Urinary bladder (tissue), 4 donors: ENCODE results near the gene PPP1R12C. TPM values are rescaled to one million over a fixed set of nuclear protein-coding genes. Genes with fewer than 3 reads are reported as not detected.

ENCODE experiments used
- DNase-seq: peaks from one replicate; pipeline ENCODE4 v3.0.0-alpha.2; 2015; ENCODE audit errors: extremely low spot score
- H3K27ac ChIP-seq: one replicate; pipeline ENCODE4 v1.5.1; 2013; ENCODE audit warnings: low read depth, mild to moderate bottlenecking, moderate library complexity
- H3K36me3 ChIP-seq: one replicate; pipeline ENCODE4 v1.6.1; 2013; ENCODE audit warnings: mild to moderate bottlenecking, moderate library complexity; ENCODE audit not compliant: insufficient read depth
- H3K4me1 ChIP-seq: one replicate; pipeline ENCODE4 v1.6.1; 2013; ENCODE audit warnings: mild to moderate bottlenecking, moderate library complexity; ENCODE audit not compliant: insufficient read depth
- H3K4me3 ChIP-seq: one replicate; pipeline ENCODE4 v1.5.1; 2013; ENCODE audit warnings: low read depth, low read length
- WGBS: extraction: QIAGEN DNeasy Blood & Tissue Kit; methylation state at CpG from one replicate; pipeline ENCODE4 v1.1.7; 2013; 5-methylcytosine and 5-hydroxymethylcytosine counted together
- polyA plus RNA-seq: library from polyadenylated mRNA; stranded (reverse); fragments of 200-250 nt; gene quantifications from one replicate; pipeline ENCODE4 v1.2.3, GENCODE V29; 2013
- total RNA-seq: library from RNA; depleted of rRNA; stranded (reverse); fragments of >200 nt; gene quantifications from one replicate; pipeline ENCODE4 v1.2.3, GENCODE V29; 2014
- donor health status: healthy with polysubstance abuse.
- donor health status: healthy.

PPP1R12C gene
- total and polyA plus RNA-seq, 2 donors, result 24.8 to 219 TPM

- no peak overlapping the region for H3K27ac ChIP-seq
- 24% methylated on average over 34 of the region's 35 CpGs for WGBS
- peaks cover 3% of the 10 kb centered on the region for H3K4me1 ChIP-seq
- peaks cover 3% of the 10 kb centered on the region for H3K36me3 ChIP-seq
- no peak for DNase-seq
- H3K4me3 ChIP-seq, result peak overlapping the region; percentile 23
Observed at GRCh38 chr19:55085923-55086715, 31.3 kb downstream of the PPP1R12C start.

GRCh38 chr19:55084416-55084815 is 33.0 kb downstream of the PPP1R12C start:
- Histone ChIP-seq H3K4me3 (no peak overlapping the region), H3K4me1 (peaks cover 4% of the 10 kb centered on the region), H3K27ac (no peak overlapping the region), H3K36me3 (no peaks in the 10 kb centered on the region)
- WGBS, result 71% methylated on average over 10 of the region's 10 CpGs
- DNase-seq, result no peak

- H3K4me1 ChIP-seq, result peaks cover 4% of the 10 kb centered on the region
- H3K27ac ChIP-seq, result no peak overlapping the region
- 35% methylated on average over 42 of the region's 42 CpGs for WGBS
- H3K36me3 ChIP-seq, result no peaks in the 10 kb centered on the region
- no peak overlapping the region for H3K4me3 ChIP-seq
- no peak for DNase-seq
Observed at GRCh38 chr19:55083004-55083850, 34.2 kb downstream of the PPP1R12C start.

GRCh38 chr19:55082020-55082851 is 35.2 kb downstream of the PPP1R12C start:
- no peak for DNase-seq
- no peaks in the 10 kb centered on the region for H3K36me3 ChIP-seq
- H3K4me3 ChIP-seq, result no peak overlapping the region
- peaks cover 4% of the 10 kb centered on the region for H3K4me1 ChIP-seq
- H3K27ac ChIP-seq, result no peak overlapping the region
- 8% methylated on average over 64 of the region's 64 CpGs for WGBS

GRCh38 chr19:55081770-55082019 is 35.7 kb downstream of the PPP1R12C start:
- 7% methylated on average over 22 of the region's 22 CpGs for WGBS
- Histone ChIP-seq H3K27ac (no peak overlapping the region), H3K36me3 (no peaks in the 10 kb centered on the region), H3K4me1 (peaks cover 4% of the 10 kb centered on the region), H3K4me3 (peak overlapping the region; percentile 12)
- no peak for DNase-seq

GRCh38 chr19:55080968-55081769 is 36.3 kb downstream of the PPP1R12C start:
- no peak for DNase-seq
- H3K27ac ChIP-seq, result no peak overlapping the region
- peak overlapping the region; percentile 48 for H3K4me3 ChIP-seq
- WGBS, result under 1% methylated on average over 60 of the region's 60 CpGs
- H3K4me1 ChIP-seq, result peaks cover 4% of the 10 kb centered on the region
- no peaks in the 10 kb centered on the region for H3K36me3 ChIP-seq

- Histone ChIP-seq H3K27ac (no peak overlapping the region), H3K36me3 (no peaks in the 10 kb centered on the region), H3K4me3 (no peak overlapping the region), H3K4me1 (peaks cover 4% of the 10 kb centered on the region)
- 3% methylated on average over 55 of the region's 55 CpGs for WGBS
- no peak for DNase-seq
Observed at GRCh38 chr19:55080121-55080967, 37.1 kb downstream of the PPP1R12C start.

- no peaks in the 10 kb centered on the region for H3K36me3 ChIP-seq
- H3K27ac ChIP-seq, result no peak overlapping the region
- WGBS, result 69% methylated on average over 19 of the region's 19 CpGs
- H3K4me1 ChIP-seq, result peaks cover 4% of the 10 kb centered on the region
- DNase-seq, result no peak
- H3K4me3 ChIP-seq, result no peak overlapping the region
Observed at GRCh38 chr19:55079400-55080038, 37.9 kb downstream of the PPP1R12C start.

- WGBS, result 77% methylated on average over 5 of the region's 5 CpGs
Observed at GRCh38 chr19:55078996-55079395, 38.4 kb downstream of the PPP1R12C start.

GRCh38 chr19:55077106-55077505 is 40.3 kb downstream of the PPP1R12C start:
- peaks cover 4% of the 10 kb centered on the region for H3K4me1 ChIP-seq
- no peak overlapping the region for H3K4me3 ChIP-seq
- no peak overlapping the region for H3K27ac ChIP-seq
- no peak for DNase-seq
- no peaks in the 10 kb centered on the region for H3K36me3 ChIP-seq
- 77% methylated on average over 2 of the region's 2 CpGs for WGBS

More at GRCh38 chr19:55078996-55079395, 38.4 kb downstream of the PPP1R12C start:
- Histone ChIP-seq H3K4me1 (peaks cover 4% of the 10 kb centered on the region), H3K27ac (no peak overlapping the region), H3K4me3 (no peak overlapping the region), H3K36me3 (no peaks in the 10 kb centered on the region)
- DNase-seq, result no peak

GRCh38 chr19:55076321-55076720 is 41.1 kb downstream of the PPP1R12C start:
- peaks cover 3% of the 10 kb centered on the region for H3K4me1 ChIP-seq
- DNase-seq, result no peak
- H3K36me3 ChIP-seq, result no peaks in the 10 kb centered on the region
- no peak overlapping the region for H3K4me3 ChIP-seq
- no peak overlapping the region for H3K27ac ChIP-seq
- 80% methylated on average over 12 of the region's 12 CpGs for WGBS
